Activated T-helper 2 cell treated with anti-CD3 and anti-CD28 coated beads, Interferon-gamma antibody, Interleukin-2, Interleukin-4, amounts not matched to agents 10 μg/mL and 5 μg/mL and 100 μg/mL, durations not matched to agents 14 hours and 24 hours and 36 hours (primary cell): ENCODE data around the gene TTLL9. TPM values are rescaled to one million over a fixed set of nuclear protein-coding genes. Genes with fewer than 3 reads are reported as not detected.
A peak's percentile ranks its signal among the peaks of the same experiment; 100 is the strongest.

Experiments used
- DNase-seq: peaks from one replicate; pipeline ENCODE4 v3.0.0; 2021; ENCODE audit warnings: low spot score
- H3K27ac Mint-ChIP-seq: one replicate; pipeline ENCODE4 v1.8.0; 2021; ENCODE audit warnings: mixed read lengths
- H3K27me3 Mint-ChIP-seq: one replicate; pipeline ENCODE4 v1.8.0; 2021; ENCODE audit warnings: low read depth, mixed read lengths
- H3K36me3 Mint-ChIP-seq: one replicate; pipeline ENCODE4 v1.8.0; 2021; ENCODE audit warnings: low read depth, mixed read lengths
- H3K4me1 Mint-ChIP-seq: one replicate; pipeline ENCODE4 v1.8.0; 2021; ENCODE audit warnings: low read depth, mixed read lengths
- H3K4me3 Mint-ChIP-seq: one replicate; pipeline ENCODE4 v1.8.0; 2021; ENCODE audit warnings: low read depth, mild to moderate bottlenecking, moderate library complexity, mixed read lengths
- H3K9me3 Mint-ChIP-seq: one replicate; pipeline ENCODE4 v1.8.0; 2021; ENCODE audit warnings: mixed read lengths
- intact Hi-C: fragments of 100-400 bp; cut with micrococcal nuclease; formaldehyde crosslinking; loops from one replicate; pipeline ENCODE4 v1.15.1; 2023
- total RNA-seq: library from RNA; stranded (reverse); gene quantifications from 2 replicates; pipeline ENCODE4 v1.2.3, GENCODE V29; 2022

The TTLL9 gene
- total RNA-seq, 1 donor from 2014 or later = not detected

DNA sequence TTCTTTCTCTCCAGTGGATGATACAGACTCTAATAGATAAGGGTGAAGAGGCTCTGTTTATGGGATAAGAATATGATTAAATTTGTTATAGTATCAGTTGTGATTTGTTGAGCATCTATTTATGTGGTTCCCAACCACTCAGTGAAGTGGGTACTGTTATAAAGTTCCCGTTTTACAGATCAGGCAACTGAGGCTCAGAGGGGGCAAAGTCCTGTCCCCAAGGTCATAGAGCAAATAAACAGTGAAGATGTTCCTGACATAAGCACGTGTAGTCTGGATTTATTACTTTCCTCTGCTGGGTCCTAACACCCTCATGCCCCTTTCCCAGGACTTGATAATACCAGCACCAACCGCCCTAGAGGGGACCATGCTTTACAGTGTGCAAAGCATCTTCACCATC is 4.2 kb upstream of the TTLL9 start:
- H3K27me3 Mint-ChIP-seq = peaks cover 42% of the 10 kb centered on the region
- H3K4me1 Mint-ChIP-seq = peaks cover 13% of the 10 kb centered on the region

DNA sequence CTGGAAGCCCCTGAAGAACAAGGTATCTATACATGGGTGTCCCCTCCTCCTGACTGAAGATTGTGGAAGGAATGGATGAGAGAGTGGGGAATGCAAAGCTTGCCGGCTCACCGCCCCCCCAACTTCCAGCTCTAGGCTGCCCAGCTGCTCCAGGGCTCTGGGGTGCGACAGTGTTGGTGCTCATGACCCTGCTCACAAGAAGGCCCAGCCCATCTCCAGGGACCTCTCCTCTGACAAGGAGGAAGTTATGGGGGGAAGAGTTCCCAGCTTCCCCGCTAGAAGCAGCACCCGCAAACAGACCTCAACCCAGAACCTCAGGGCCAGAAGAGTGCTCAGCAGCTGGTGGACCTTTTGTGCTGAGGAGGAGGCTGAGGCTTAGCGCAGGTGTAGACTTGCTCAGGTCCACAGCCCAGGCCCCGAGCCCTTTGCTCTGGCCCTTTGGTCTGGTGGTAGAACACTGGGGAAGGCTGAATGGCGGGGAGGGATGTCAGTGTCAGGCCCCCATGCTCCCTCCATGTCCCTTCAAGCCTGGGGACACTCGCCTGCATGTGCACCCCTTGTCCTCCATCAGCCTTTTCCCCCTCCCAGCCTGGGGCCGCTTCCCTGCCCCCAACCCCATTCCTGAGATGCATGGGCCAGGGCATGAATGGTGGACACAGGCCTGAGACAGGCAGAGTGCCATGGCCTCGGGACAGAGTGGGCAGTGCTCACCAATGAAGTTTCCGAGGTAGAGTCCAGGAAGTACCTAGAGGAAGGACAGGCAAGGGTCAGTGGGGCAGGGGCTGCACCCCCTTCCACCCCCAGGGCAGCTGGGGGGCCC is 1.4 kb upstream of the TTLL9 start:
- no peak overlapping the region for H3K27ac Mint-ChIP-seq

More for the DNA sequence above, 4.2 kb upstream of the TTLL9 start:
- intact Hi-C loops = no loop called here
- H3K27ac Mint-ChIP-seq = no peak overlapping the region
- H3K36me3 Mint-ChIP-seq = no peaks in the 10 kb centered on the region
- no peak for DNase-seq
- H3K4me3 Mint-ChIP-seq = no peak overlapping the region
- H3K9me3 Mint-ChIP-seq = no peaks in the 10 kb centered on the region

DNA sequence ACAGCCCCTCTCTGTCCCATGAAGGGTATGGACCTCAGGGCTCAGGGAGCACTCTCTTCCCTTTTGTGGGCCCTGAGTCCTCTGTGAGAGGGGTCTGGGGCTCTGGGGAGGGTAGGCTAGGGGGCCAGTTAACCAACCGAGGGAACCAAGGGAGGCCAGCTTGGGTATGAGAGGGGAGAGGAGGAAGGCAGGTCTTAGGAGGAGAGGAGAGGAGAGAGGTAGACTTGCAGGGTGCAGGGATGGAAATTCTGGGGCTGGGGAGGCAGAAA is 827 bp upstream of the TTLL9 start:
- no peak overlapping the region for H3K27ac Mint-ChIP-seq
- DNase-seq = no peak
- intact Hi-C loops = no loop called here
- H3K36me3 Mint-ChIP-seq = no peaks in the 10 kb centered on the region
- H3K4me3 Mint-ChIP-seq = peak overlapping the region; percentile 40
- H3K4me1 Mint-ChIP-seq = peaks cover 9% of the 10 kb centered on the region
- H3K27me3 Mint-ChIP-seq = peaks cover 54% of the 10 kb centered on the region
- no peaks in the 10 kb centered on the region for H3K9me3 Mint-ChIP-seq

More for the DNA sequence above, 1.4 kb upstream of the TTLL9 start:
- no peak for DNase-seq
- intact Hi-C loops = no loop called here
- H3K27me3 Mint-ChIP-seq = peaks cover 51% of the 10 kb centered on the region
- H3K4me3 Mint-ChIP-seq = peak overlapping the region; percentile 40
- H3K36me3 Mint-ChIP-seq = no peaks in the 10 kb centered on the region
- no peaks in the 10 kb centered on the region for H3K9me3 Mint-ChIP-seq
- peaks cover 9% of the 10 kb centered on the region for H3K4me1 Mint-ChIP-seq

DNA sequence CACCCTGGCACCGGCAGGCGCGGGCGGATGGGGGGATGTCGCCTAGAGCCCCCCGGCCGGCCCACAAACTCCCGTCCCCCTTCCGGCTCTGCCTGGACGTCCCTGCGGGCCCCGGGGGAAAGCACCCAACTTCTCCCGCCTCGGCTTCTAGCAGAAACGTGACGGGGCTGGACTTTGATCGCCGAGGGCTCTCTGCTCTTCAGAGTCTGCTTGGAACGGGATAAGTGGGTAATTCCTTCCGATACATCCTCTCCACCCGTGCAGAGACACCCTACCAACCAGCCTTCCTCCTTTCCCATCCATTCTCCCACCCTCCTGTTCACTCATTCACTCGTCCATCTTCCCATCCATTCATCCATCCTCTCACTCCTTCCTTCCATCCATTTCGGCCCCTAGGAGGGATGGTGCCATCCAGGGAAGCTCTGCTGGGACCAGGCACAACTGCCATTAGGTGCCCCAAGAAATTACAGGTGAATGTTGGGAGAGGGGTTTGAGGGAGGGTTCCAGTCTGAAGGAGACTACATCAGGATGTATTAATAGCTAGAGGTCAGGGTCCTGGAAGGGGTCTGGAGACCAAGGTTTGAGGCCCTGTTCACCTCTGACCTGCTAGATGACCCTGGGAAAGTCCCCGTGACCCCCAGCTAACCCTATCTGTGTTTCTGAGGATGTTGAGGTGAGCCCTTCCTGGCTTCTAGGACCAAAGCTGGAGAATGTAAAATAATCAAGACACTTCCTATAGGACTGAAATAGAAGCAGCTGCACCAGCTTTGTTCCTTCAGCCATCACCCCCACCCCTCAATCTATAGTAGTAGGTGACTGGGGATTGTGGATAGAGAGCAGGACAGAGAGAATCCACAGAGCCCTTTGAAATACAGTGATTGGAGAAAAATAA is 538 bp downstream of the TTLL9 start:
- intact Hi-C loops = no loop called here
- peaks cover 9% of the 10 kb centered on the region for H3K4me1 Mint-ChIP-seq
- no peaks in the 10 kb centered on the region for H3K36me3 Mint-ChIP-seq
- H3K4me3 Mint-ChIP-seq = peak overlapping the region; percentile 34
- no peak overlapping the region for H3K27ac Mint-ChIP-seq
- H3K9me3 Mint-ChIP-seq = no peaks in the 10 kb centered on the region
- no peak for DNase-seq
- peaks cover 64% of the 10 kb centered on the region for H3K27me3 Mint-ChIP-seq

DNA sequence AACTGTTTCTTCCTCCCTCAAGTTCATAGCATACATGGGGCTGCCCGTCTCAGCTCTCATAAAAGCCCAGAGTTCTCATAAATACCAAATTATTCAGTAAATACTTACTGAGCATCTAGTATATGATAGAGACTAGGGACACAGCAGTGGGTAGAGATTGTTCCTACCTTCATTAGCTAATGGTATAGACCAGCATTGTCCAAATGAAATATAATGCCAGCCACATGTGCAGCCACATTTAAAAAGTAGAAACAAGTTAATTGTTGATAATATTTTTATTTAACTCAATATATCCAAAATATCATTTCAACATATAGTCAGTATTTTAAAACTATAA is 1.2 kb downstream of the TTLL9 start:
- H3K4me1 Mint-ChIP-seq = peaks cover 9% of the 10 kb centered on the region
- no peak for DNase-seq
- H3K27me3 Mint-ChIP-seq = peaks cover 64% of the 10 kb centered on the region
- H3K27ac Mint-ChIP-seq = no peak overlapping the region
- no peak overlapping the region for H3K4me3 Mint-ChIP-seq
- H3K36me3 Mint-ChIP-seq = no peaks in the 10 kb centered on the region
- intact Hi-C loops = no loop called here
- H3K9me3 Mint-ChIP-seq = no peaks in the 10 kb centered on the region

DNA sequence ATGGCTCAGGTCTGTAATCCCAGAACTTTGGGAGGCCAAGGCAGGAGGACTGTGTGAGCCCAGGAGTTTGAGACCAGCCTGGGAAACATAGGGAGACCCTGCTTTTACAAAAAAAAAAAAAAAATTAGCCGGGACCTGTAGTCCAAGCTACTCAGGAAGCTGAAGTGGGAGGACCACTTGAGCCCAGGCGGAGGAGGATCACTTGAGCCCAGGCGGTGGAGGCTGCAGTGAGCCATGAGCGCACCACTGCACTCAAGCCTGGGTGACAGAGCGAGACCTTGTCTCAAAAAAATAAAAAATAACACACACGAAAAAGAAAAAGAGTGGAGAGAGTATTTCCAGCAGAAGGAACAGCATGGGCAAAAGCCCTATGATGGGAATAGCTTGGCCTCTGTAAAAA is 2.0 kb downstream of the TTLL9 start:
- no peak overlapping the region for H3K4me3 Mint-ChIP-seq
- intact Hi-C loops = no loop called here
- H3K36me3 Mint-ChIP-seq = no peaks in the 10 kb centered on the region
- peaks cover 62% of the 10 kb centered on the region for H3K27me3 Mint-ChIP-seq
- H3K4me1 Mint-ChIP-seq = peaks cover 9% of the 10 kb centered on the region
- H3K9me3 Mint-ChIP-seq = no peaks in the 10 kb centered on the region
- no peak for DNase-seq
- no peak overlapping the region for H3K27ac Mint-ChIP-seq

DNA sequence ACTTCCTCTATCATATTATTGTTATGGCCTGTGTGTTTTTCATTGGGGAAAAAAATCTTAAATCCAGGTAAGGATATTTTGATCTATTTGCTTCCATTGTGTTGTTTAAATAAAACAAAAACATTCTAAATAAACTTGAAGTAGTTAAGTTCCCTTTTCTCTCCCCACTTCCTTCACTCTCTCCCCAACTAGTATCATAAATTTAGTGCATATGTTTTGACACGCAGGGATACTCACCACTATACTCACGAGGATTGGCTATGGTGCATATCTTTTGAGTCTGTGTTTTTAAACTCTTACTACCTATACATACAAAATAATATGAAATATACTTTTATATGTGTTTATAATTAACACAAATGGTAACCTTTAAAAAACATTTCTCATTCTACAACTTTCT is 5.2 kb downstream of the TTLL9 start:
- Mint-ChIP-seq H3K27me3 (peaks cover 58% of the 10 kb centered on the region), H3K9me3 (no peaks in the 10 kb centered on the region), H3K4me3 (no peak overlapping the region), H3K4me1 (peaks cover 14% of the 10 kb centered on the region), H3K36me3 (no peaks in the 10 kb centered on the region), H3K27ac (no peak overlapping the region)
- intact Hi-C loops = no loop called here
- DNase-seq = no peak

DNA sequence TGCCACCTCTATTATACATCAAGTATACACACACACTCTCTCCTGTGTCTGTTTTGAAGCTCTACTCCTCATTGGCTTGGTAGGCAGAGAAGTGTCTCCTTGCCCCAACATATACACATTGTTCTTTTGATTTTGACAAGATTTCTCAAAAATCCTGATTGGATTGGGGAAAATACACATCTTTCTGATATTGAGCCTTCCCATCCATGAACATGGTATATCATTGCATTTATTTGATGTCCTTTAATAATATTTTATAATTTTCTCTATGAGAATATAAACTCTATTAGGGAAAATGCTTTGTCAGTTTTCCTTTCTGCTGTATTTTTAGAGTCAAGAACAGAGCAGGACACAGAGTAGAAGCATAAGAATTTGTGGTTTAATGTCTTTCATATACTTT is 7.2 kb downstream of the TTLL9 start:
- no peaks in the 10 kb centered on the region for H3K36me3 Mint-ChIP-seq
- no peaks in the 10 kb centered on the region for H3K9me3 Mint-ChIP-seq
- H3K4me1 Mint-ChIP-seq = peaks cover 11% of the 10 kb centered on the region
- H3K4me3 Mint-ChIP-seq = no peak overlapping the region
- intact Hi-C loops = no loop called here
- peaks cover 46% of the 10 kb centered on the region for H3K27me3 Mint-ChIP-seq
- no peak overlapping the region for H3K27ac Mint-ChIP-seq
- DNase-seq = no peak

DNA sequence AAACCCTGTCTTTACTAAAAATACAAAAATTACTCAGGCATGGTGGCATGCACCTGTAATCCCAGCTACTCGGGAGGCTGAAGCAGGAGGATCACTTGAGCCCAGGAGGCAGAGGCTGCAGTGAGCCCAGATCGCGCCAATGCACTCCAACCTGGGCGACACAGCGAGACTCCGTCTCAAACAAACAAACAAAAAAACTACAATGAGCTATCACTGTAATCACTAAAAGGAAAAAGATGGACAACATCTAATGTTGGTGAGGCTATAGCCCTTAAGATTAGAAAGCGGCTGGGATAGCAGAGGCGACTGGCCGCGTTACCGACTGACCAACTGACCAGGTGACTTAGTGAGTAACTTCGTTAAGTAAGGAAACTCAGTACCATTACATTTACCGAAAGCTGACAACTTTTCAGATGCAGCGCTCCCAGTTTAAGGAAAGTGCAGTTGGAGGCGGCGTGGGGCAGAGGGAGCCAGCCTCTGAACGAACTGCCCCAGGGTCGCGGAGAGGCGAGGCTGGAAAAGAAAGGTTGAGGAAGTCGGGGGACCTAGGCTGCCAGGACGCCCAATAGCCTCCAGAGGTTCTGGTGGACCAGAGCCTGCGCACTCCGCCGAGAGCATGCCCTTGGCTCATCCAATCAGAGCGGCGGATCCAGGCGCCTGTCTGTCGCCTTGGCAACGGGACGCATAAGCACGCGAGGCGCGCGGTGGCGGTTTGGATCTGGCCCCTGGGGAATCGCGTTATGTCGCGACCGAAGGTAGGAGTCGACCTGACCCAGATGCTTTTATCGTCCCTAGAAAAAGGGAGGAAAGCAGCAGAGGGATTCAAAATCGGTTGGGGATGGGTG is 8.9 kb downstream of the TTLL9 start:
- intact Hi-C loops = no loop called here
- peak overlapping the region; percentile 62 for H3K27ac Mint-ChIP-seq
- peaks cover 36% of the 10 kb centered on the region for H3K27me3 Mint-ChIP-seq
- no peaks in the 10 kb centered on the region for H3K36me3 Mint-ChIP-seq
- no peaks in the 10 kb centered on the region for H3K9me3 Mint-ChIP-seq
- DNase-seq = peak; percentile 75
- H3K4me3 Mint-ChIP-seq = peak overlapping the region; percentile 87
- peaks cover 11% of the 10 kb centered on the region for H3K4me1 Mint-ChIP-seq

DNA sequence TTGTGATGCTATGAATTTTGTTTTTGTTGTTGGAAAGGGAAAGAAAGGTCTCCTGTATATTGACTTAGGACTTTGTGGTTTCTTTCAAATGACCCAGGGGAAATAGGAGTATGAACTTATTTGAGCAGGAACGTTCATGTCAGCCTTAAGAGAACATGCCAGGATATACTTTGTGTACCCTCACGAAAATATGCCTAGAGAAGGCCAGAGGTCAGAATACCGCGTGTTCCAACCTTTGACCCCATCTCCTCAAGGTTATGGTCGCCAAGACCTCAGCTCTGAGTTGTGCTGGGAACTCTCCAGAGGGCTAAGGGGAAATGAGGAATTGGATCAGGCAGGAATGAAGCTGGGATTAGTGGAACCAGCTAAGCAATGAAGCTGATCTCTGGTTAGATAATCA is 11.5 kb downstream of the TTLL9 start:
- intact Hi-C loops = no loop called here
- H3K4me3 Mint-ChIP-seq = no peak overlapping the region
- H3K9me3 Mint-ChIP-seq = no peaks in the 10 kb centered on the region
- H3K27me3 Mint-ChIP-seq = peaks cover 25% of the 10 kb centered on the region
- H3K36me3 Mint-ChIP-seq = no peaks in the 10 kb centered on the region
- DNase-seq = no peak
- no peak overlapping the region for H3K27ac Mint-ChIP-seq
- peaks cover 11% of the 10 kb centered on the region for H3K4me1 Mint-ChIP-seq

DNA sequence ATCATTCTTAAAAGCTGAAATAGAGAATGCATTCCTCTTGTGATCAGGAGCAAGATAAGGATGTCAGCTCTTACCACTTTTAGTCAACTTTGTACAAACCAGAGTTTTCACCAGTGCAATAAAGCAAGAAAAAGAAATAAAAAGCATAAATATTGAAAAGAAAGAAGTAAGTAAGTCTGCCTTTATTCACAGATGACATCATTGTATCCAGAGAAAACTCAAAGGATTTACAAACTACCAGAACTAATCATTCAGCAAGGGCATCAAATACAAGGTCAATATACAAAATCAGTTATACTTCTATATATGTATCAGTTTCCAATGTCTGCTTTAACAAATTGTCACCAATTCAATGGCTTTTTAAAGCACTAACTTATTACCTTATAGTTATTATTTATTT is 13.4 kb downstream of the TTLL9 start:
- Mint-ChIP-seq H3K9me3 (no peaks in the 10 kb centered on the region), H3K27ac (no peak overlapping the region), H3K36me3 (no peaks in the 10 kb centered on the region), H3K27me3 (peaks cover 16% of the 10 kb centered on the region), H3K4me1 (peaks cover 11% of the 10 kb centered on the region), H3K4me3 (no peak overlapping the region)
- intact Hi-C loops = no loop called here
- DNase-seq = no peak

DNA sequence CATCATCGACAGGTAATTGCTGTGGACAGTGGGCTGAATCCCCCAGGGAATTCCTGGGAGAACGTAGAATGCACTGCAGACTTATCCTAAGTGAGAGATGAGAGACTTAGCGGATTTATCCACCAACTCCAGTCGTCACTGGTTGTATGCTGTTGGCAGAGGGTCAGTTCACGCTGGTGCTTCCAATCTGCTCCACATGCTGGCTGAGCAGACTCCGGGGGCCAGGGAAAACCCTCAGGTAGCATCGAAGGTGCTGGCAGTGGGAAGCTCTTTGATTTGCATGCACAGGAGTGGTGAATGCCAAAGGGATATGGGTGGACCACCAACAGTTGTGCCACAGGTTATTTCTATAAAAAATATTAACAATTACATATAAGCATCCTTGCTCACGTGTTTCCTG is 20.2 kb downstream of the TTLL9 start:
- Mint-ChIP-seq H3K4me1 (peaks cover 3% of the 10 kb centered on the region), H3K36me3 (no peaks in the 10 kb centered on the region), H3K4me3 (no peak overlapping the region), H3K9me3 (no peaks in the 10 kb centered on the region), H3K27me3 (peaks cover 6% of the 10 kb centered on the region), H3K27ac (no peak overlapping the region)
- intact Hi-C loops = no loop called here
- no peak for DNase-seq
